ENCODE results near the gene PADI1.

Gene PADI1

GRCh38 chr1:17244821-17245740 is 40.2 kb downstream of the PADI1 start:
- no peak for DNase-seq

DNA sequence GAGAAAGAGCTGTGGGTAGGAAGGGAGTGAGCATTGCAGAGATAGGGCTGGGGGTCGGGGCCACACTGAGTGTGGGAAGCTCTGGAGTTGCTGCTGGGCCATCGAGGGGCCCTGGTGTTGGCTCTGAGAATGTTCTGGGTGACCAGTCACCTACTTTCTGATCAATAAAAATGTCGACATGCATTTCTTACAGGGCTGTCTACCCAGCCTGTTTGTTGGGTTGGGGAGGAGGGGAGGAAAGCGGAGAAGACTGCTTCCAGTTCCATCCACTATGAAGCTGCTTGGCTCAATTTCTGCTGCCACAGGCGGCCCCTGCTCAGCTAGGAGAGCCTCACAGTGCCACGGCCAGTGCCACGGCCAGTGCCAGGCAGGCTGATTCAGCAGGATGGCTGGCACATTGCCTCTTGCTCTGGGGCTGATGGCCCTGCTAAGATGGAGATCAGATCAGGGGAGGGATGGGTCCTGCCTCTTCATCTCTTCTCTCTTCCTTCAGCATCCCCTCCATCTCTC is 40.9 kb downstream of the PADI1 start:
- DNase-seq: no peak

DNA sequence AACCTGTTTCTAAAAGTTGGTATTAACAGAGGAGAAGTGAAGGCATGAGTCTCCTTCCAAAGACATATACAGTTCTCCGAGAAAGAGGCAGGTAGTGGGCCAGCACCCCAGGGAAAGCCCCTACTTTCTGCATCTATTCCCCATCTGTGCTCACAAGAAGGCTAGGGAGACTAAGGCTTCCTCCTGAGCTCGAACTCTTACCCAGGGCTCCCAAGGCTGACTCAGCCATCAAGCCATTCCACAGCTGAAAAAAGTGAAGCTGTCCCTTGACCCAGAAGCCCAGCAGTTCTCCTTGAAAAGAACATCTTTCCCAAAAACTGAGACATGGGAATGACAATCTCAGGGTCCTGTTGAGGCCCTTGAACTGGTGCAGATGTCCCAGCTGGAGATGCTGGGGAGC is 42.0 kb downstream of the PADI1 start:
- DNase-seq: no peak

DNA sequence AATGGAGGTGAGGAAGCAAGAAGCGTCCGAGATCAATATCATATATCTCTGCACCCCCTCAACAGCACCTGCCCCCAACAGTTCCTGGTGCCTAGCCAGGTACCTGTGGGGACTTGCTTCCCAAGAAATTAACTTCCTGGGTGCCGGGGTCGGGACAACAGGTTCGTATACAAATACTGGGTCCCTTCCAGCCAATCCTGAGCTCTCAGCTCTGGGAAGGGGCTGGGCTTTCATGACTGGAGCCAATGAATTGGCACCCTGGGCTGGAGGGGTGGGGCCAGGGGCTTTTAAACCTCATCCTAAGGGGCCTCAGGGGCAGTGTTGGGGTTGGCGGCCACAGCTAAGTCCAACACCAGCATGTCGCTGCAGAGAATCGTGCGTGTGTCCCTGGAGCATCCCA is 43.9 kb downstream of the PADI1 start, which contains the start of gene PADI3:
Gene PADI3, plus strand, starts transcription at position 318 of the 400 bp plus-strand sequence. Its CDS starts 40 bp downstream, at position 358.
- DNase-seq: no peak

DNA sequence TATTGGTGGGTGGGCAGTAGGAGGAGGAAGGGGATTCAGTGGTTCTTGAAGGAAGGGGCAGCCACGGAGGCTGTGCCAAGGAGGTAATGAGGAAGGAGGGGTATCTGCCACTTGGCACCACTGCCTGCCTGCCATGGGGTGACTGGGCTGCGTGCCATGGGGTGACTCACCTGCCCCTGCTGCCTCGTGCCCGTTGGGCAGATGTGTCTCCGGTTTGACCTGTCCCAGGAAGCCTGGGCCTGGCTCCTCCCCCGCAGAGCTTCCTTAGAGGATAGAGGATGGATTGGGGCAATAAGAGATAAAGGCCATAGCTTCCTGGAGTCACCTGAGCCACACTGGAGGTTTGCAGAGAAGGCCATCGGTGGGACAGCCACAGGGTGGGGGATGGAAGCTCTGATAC is 45.7 kb downstream of the PADI1 start:
- DNase-seq: no peak

DNA sequence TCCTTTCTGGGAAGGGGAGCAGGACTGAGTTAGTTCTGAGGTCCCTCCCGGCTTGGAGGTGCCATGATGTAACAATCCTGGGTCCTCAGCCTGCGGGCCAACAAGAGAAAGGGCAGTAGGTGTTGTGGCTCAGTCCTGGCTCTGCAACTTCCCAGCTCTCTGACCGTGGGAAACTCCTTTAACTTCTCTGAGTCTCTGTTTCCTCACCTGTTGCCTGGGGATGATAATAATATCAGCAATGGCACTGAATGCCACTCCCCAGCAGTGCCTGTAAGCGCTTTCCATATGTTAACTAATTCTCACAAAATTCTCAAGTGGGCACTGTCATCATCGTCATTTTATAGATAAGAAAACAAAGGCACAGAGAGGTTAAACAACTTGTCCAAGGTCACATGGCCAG is 46.3 kb downstream of the PADI1 start:
- DNase-seq: no peak

DNA sequence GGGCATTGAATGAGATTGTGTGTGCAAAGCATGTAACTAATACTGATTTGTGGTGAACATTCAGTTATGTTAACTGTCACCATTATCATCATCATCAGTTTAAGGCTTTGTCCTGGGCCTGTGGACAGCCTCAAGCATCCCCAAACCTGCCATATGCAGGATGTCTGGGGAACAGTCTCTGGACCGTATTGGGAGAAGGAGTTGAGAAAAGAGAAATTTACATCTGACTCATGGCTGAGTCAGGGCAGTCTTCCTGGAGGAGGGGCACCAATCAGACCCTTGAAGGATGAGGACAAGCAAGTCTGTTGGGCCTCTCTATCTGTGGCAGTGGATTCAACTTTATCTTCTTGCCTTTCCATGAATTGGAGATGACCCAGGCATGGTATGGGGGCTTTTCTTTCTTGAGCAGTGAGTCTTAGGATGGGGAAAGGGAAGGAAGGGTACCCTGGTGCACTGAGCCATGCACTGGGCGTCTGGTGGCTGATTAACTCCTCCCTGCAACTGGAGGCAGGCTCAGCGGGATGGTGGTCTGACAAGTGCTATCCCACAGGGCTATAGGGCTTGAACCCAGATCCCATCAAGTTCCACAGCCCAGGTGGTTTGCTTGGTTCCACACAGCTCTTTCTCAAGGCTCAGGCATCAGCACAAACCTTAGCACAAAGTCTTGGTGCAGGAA is 46.9 kb downstream of the PADI1 start:
- no peak for DNase-seq

- no peak for DNase-seq
These were observed 50.4 kb downstream of the PADI1 start for GRCh38 chr1:17255336-17255735.

- DNase-seq: no peak
These were observed 53.3 kb downstream of the PADI1 start for GRCh38 chr1:17258116-17258757.

DNA sequence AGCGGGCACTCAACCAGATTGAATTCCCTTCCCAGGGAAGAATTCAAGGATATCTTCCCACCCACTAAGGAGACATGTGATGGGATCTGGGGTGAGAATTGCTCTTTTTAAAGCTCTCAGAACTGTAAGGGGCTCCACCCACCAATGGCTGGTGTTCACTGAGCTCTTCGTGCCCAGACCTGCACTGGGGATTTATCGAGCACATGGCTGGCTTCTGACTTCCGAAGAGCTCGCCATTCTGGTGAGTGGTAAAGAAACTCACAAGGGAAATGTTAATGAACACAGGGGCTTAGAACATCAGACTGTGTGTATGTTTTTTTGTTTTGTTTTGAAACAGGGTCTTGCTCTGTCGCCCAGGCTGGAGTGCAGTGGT is 53.8 kb downstream of the PADI1 start:
- no peak for DNase-seq

GRCh38 chr1:17259233-17259873 is 54.4 kb downstream of the PADI1 start:
- DNase-seq: no peak

GRCh38 chr1:17260264-17260663 is 55.3 kb downstream of the PADI1 start:
- DNase-seq: no peak

DNA sequence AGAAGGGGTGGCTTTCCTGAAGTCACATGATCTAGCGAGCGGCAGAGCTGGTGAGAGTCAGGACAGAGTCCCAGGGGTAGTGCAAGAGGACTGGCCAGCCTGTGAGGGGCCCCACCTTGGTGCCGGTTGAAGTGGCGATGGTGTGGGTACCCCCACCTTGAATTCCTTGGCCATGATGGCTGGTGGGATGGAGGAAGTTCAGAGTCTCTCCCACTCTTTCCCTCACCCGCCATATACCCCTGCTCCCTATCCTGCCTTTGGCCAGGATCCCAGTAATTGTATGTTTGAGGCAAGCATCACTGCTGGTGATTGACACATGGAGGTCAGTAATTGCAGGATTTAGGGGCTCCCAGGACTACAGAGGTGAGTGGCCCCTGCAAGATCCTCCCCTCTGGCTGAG is 55.8 kb downstream of the PADI1 start:
- no peak for DNase-seq

GRCh38 chr1:17263936-17264335 is 59.0 kb downstream of the PADI1 start:
- DNase-seq: no peak

DNA sequence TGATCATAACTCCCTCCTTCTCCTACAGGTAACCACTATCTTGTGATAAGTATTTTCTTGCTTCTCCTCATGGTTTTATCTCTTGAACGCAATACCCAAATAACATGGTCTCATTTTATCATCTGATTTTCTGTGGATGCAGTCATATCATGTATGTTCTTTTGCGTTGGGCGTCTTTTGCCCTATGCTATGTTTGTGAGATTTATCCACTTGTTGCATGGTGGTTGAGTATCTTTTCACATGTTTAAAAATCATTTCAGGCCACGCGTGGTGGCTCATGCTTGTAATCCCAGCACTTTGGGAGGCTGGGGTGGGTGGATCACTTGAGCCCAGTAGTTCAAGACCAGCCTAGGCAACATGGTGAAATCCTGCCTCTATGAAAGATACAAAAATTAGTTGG is 59.5 kb downstream of the PADI1 start:
- no peak for DNase-seq

DNA sequence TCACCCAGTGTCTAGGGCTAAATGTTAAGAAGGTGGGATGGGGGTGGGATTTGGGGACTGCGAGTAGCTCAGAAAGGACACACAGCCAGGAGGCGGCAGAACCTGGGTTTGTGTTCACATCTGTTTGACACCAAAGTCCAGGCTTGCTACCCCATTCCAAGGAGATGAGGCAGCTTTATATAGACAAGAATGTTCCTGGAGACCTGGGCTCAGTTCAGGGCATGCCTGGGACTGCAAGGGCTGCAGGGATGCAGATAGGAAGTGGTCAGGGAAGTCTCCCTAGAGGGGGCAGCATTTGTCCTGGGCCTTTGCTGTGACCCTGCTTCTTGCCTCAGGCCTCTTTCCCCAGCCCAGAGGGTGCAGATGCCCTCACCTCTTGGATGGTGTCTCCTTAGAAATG is 60.2 kb downstream of the PADI1 start:
- DNase-seq: no peak

DNA sequence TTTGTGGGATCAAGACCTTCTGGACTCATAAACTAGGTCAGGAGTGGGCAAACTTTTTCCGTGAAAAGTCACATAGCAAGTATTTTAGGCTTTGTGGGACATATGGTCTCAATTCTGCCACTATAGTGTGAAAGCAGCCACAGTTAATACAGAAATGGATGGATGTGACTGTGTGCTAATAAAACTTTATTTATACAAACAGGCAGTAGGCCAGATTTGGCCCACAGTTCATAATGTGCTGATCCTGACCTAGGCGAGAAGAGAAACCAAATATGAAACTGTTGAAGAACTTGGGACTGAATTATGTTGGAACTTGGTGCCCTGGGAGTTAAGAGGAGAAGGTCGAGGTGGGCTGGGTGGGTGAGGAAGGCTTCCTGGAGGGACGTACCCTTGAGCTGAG is 61.0 kb downstream of the PADI1 start:
- DNase-seq: no peak

DNA sequence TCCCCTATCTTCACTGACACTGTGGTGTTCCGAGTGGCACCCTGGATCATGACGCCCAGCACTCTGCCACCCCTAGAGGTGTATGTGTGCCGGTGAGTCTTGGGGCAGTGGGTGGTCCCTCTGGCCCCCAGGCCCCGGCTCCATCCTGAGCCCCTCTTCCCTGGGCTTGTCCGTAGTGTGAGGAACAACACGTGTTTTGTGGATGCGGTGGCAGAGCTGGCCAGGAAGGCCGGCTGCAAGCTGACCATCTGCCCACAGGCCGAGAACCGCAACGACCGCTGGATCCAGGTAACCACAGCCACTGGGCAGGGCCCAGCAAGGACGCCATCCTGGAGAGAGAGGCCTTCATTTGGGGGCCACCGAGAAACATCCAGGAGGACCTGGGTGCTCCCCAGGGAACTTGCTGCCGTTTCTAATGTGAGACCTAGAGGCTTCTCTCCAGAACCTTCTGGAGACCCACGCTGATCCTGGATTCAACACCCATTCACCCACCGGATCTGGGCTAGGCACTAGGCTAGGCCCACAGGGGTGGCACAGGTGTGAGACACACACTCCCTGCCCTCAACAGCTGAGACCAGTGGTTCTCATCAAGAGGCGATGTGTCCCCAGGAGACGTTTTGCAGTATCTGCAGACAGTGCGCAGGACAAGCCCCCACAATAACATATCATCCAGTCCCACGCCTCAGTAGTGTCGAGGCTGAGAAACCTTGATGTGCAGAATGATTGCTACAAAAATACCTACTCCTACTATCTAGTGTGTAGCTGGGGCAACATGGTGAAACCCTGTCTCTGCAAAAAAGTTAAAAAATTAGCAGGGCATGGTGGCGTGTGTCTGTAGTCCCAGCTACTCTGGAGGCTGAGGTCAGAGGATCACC is 66.2 kb downstream of the PADI1 start:
- no peak for DNase-seq

DNA sequence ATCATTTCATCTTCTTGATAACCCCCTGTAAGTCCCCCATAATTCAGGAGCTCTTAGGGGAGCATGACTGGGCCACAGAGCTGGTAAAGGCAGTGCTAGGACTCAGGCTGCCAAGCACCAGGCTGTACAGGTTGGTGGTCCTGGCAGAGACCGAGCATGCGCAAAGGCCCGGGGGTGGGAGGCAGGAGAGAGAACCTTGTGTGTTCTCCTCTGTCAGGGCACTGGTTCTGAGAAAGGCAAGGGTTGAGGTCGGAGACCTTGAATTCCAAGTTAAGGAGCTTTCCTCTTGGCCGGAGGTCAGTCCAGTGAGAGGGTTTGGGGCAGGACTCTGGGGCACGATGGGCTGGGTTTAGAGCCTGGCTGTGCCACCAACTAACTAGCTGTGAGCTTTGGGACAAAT is 67.1 kb downstream of the PADI1 start:
- no peak for DNase-seq

DNA sequence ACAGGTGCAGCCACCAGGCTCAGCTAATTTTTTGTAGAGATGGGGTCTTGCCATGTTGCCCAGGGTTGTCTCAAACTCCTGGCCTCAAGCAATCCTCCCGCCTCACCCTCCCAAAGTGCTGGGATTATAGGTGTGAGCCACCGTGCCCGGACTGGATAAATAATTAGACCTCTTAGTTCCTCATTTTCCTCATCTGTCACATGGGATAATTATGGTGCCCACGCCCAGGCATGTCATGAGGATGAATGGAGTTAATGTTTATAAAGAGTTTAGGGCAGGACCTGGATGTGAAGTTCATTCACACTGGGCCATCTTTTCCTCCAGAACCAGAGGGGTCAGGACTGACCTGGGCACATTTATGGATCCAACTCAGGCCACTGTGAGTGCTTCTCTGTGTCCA is 67.7 kb downstream of the PADI1 start:
- no peak for DNase-seq

- DNase-seq: no peak
These were observed 68.2 kb downstream of the PADI1 start for GRCh38 chr1:17273096-17273495.
